Osteoblast (primary cell): ENCODE measurements around the gene CLCA1. TPM values are rescaled to one million over a fixed set of nuclear protein-coding genes. Genes with fewer than 3 reads are reported as not detected.

Experiments
- DNase-seq: peaks from one replicate; pipeline ENCODE4 v3.0.0; 2011; ENCODE audit warnings: low spot score, mixed read lengths; ENCODE audit not compliant: insufficient read length; ENCODE audit errors: missing footprints
- H2AFZ ChIP-seq: 2 replicates; pipeline ENCODE4 v1.6.0; 2011; ENCODE audit warnings: mild to moderate bottlenecking, low read length
- H3K27ac ChIP-seq: 2 replicates; pipeline ENCODE4 v1.5.1; 2011; ENCODE audit warnings: mild to moderate bottlenecking, low read depth, low read length, moderate library complexity
- H3K27me3 ChIP-seq: 2 replicates; pipeline ENCODE4 v1.6.0; 2012; ENCODE audit warnings: mild to moderate bottlenecking, control low read depth, inconsistent platforms, low read length, moderate library complexity; ENCODE audit not compliant: insufficient read depth
- H3K36me3 ChIP-seq: 2 replicates; pipeline ENCODE4 v1.5.1; 2011; ENCODE audit warnings: mild to moderate bottlenecking, low read length, control low read depth, moderate library complexity; ENCODE audit not compliant: insufficient read depth
- H3K4me1 ChIP-seq: 2 replicates; pipeline ENCODE4 v1.5.1; 2011; ENCODE audit warnings: mild to moderate bottlenecking, low read length, control low read depth, moderate library complexity; ENCODE audit not compliant: insufficient read depth
- H3K4me2 ChIP-seq: 2 replicates; pipeline ENCODE4 v1.6.0; 2011; ENCODE audit warnings: mild to moderate bottlenecking, low read length; ENCODE audit not compliant: insufficient read depth
- H3K4me3 ChIP-seq: fragments of 200-600 bp; sonication (generic); 3 replicates; pipeline ENCODE4 v1.5.1; 2012; ENCODE audit warnings: mild to moderate bottlenecking, low read length, inconsistent platforms; ENCODE audit not compliant: insufficient read depth
- H3K79me2 ChIP-seq: 2 replicates; pipeline ENCODE4 v1.6.0; 2012; ENCODE audit warnings: mild to moderate bottlenecking, low read length, control low read depth, inconsistent platforms; ENCODE audit not compliant: insufficient read depth
- H3K9me3 ChIP-seq: 2 replicates; pipeline ENCODE4 v1.5.1; 2011; ENCODE audit warnings: low read depth, low read length, control low read depth
- H4K20me1 ChIP-seq: 2 replicates; pipeline ENCODE4 v1.6.0; 2012; ENCODE audit warnings: mild to moderate bottlenecking, low read length, control low read depth; ENCODE audit not compliant: insufficient read depth
- total RNA-seq: library from RNA; depleted of rRNA; stranded (reverse); fragments of >200 nt; gene quantifications from 2 replicates; pipeline ENCODE4 v1.2.3, GENCODE V29; 2012
- TF ChIP-seq, protein P1 (sequence below): IDR thresholded peaks from 2 replicates; pipeline ENCODE4 v1.5.1; 2011; ENCODE audit warnings: mild to moderate bottlenecking, low read depth, low read length, moderate library complexity; ENCODE audit errors: extremely low read depth

CLCA1 gene
- total RNA-seq, 1 donor: not detected

- no peaks in the 10 kb centered on the region for H4K20me1 ChIP-seq
- peaks cover 6% of the 10 kb centered on the region for H3K4me1 ChIP-seq
- DNase-seq: peak; percentile 37
- TF ChIP-seq, protein P1, sequence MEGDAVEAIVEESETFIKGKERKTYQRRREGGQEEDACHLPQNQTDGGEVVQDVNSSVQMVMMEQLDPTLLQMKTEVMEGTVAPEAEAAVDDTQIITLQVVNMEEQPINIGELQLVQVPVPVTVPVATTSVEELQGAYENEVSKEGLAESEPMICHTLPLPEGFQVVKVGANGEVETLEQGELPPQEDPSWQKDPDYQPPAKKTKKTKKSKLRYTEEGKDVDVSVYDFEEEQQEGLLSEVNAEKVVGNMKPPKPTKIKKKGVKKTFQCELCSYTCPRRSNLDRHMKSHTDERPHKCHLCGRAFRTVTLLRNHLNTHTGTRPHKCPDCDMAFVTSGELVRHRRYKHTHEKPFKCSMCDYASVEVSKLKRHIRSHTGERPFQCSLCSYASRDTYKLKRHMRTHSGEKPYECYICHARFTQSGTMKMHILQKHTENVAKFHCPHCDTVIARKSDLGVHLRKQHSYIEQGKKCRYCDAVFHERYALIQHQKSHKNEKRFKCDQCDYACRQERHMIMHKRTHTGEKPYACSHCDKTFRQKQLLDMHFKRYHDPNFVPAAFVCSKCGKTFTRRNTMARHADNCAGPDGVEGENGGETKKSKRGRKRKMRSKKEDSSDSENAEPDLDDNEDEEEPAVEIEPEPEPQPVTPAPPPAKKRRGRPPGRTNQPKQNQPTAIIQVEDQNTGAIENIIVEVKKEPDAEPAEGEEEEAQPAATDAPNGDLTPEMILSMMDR: no peak
- peak overlapping the region; percentile 47 for H2AFZ ChIP-seq
- H3K27ac ChIP-seq: no peak overlapping the region
- H3K9me3 ChIP-seq: no peaks in the 10 kb centered on the region
- H3K36me3 ChIP-seq: no peaks in the 10 kb centered on the region
- no peaks in the 10 kb centered on the region for H3K79me2 ChIP-seq
- no peaks in the 10 kb centered on the region for H3K27me3 ChIP-seq
- no peak overlapping the region for H3K4me3 ChIP-seq
- H3K4me2 ChIP-seq: no peak overlapping the region
These were observed 1.7 kb upstream of the CLCA1 start for GRCh38 chr1:86466986-86467385.

DNA sequence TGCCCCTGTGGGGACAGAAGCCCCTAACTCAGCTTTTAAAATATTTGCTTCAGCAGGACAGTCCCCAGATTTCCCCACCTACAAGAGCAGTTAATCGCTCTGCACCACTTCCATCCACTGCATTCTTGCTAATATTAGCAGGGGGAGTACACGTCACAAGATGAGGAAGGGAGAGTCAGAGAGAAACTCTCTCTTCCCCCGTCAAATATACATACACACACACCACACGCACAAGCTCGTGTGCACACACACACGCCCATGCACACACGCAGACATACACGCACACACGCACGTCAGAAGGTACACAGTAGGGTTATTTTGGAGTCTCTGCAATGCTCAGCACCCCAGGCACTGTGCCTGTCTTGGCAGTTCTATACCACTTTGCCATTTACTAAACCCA is 2.1 kb downstream of the CLCA1 start:
- H3K36me3 ChIP-seq: no peaks in the 10 kb centered on the region

DNA sequence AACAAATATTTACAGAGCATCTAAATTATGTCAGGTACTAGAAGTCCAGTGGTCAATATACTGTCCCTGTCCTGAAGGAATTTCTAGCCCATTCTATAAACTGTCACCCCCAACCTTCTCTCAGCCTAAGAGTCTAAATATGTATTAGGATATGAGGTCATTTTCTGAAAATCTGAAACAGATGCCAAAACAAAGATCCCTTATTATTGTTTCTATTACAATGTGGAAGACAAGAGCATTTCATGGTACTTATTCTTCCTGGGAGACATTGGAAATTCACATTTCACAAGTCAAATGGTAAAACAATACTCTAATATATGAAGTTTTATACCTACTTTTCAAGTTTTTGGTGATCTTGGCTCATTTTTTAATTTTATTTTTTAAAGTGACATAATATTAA is 2.6 kb downstream of the CLCA1 start:
- Histone ChIP-seq H3K4me2 (no peak overlapping the region), H3K9me3 (no peaks in the 10 kb centered on the region), H4K20me1 (no peaks in the 10 kb centered on the region), H3K27ac (no peak overlapping the region), H3K36me3 (no peaks in the 10 kb centered on the region), H3K4me3 (no peak overlapping the region), H2AFZ (no peak overlapping the region), H3K79me2 (no peaks in the 10 kb centered on the region), H3K27me3 (no peaks in the 10 kb centered on the region), H3K4me1 (peaks cover 6% of the 10 kb centered on the region)
- TF ChIP-seq, protein P1: no peak
- DNase-seq: no peak

More for the DNA sequence above, 2.1 kb downstream of the CLCA1 start:
- no peaks in the 10 kb centered on the region for H4K20me1 ChIP-seq
- no peak for DNase-seq
- H3K4me3 ChIP-seq: no peak overlapping the region
- peaks cover 6% of the 10 kb centered on the region for H3K4me1 ChIP-seq
- no peaks in the 10 kb centered on the region for H3K27me3 ChIP-seq
- no peaks in the 10 kb centered on the region for H3K79me2 ChIP-seq
- H2AFZ ChIP-seq: no peak overlapping the region
- H3K9me3 ChIP-seq: no peaks in the 10 kb centered on the region
- TF ChIP-seq, protein P1: no peak
- no peak overlapping the region for H3K4me2 ChIP-seq
- H3K27ac ChIP-seq: no peak overlapping the region

- Histone ChIP-seq H3K27me3 (no peaks in the 10 kb centered on the region), H3K9me3 (no peaks in the 10 kb centered on the region), H3K4me3 (no peak overlapping the region), H3K4me2 (no peak overlapping the region), H3K36me3 (no peaks in the 10 kb centered on the region), H3K27ac (no peak overlapping the region), H2AFZ (peak overlapping the region; percentile 36), H3K4me1 (peaks cover 1% of the 10 kb centered on the region), H3K79me2 (no peaks in the 10 kb centered on the region), H4K20me1 (no peaks in the 10 kb centered on the region)
- no peak for DNase-seq
- TF ChIP-seq, protein P1: no peak
These were observed 3.4 kb downstream of the CLCA1 start for GRCh38 chr1:86472152-86472551.
